ENCODE measurements around the gene CCDC57.

CCDC57 gene

GRCh38 chr17:82053556-82054263 is 158.9 kb downstream of the CCDC57 start:
- H3K27me3 ChIP-seq (replicated peaks in 2 of 5; ENCODE audit: control insufficient read depth in 4 of 5, insufficient read depth in 5 of 5, low read length in 4 of 5): no peaks in the 10 kb centered on the region
- WGBS (ENCODE audit: insufficient coverage): 99% methylated on average over 24 of the region's 28 CpGs
- no peak overlapping the region for H3K27ac ChIP-seq (ENCODE audit: insufficient read depth in 1 of 2, low read depth in 1 of 2, low read length in 2 of 2, poor library complexity in 1 of 2, severe bottlenecking in 2 of 2)
- no peak for DNase-seq
- ChIA-PET POLR2A (no interaction called here), CTCF (interaction anchor here (1.0 to 1.1 kb wide), 2 partner anchors 16 to 24 kb away, joined by 3 read pairs; no protein-coding TSS in a partner anchor)
- H3K4me3 ChIP-seq (ENCODE audit: control insufficient read depth in 1 of 7, extremely low read depth in 1 of 7, insufficient read depth in 4 of 7, low read depth in 2 of 7, low read length in 6 of 7): no peak overlapping the region
- peaks cover 4 to 72% (median 38%) of the 10 kb centered on the region in 4 experiments for H3K36me3 ChIP-seq (ENCODE audit: control insufficient read depth in 4 of 4, insufficient read depth in 4 of 4, low read length in 3 of 4)
- peaks cover 0 to 25% (median 21%) of the 10 kb centered on the region in 4 experiments for H3K4me1 ChIP-seq (ENCODE audit: control extremely low read depth in 1 of 4, control insufficient read depth in 4 of 4, insufficient read depth in 4 of 4, low read length in 3 of 4)
- no peaks in the 10 kb centered on the region for H3K9me3 ChIP-seq (ENCODE audit: control extremely low read depth in 1 of 5, control insufficient read depth in 4 of 5, insufficient read depth in 2 of 5, low read depth in 1 of 5, low read length in 4 of 5)

- Histone ChIP-seq H3K27ac (ENCODE audit: insufficient read depth in 1 of 2, low read depth in 1 of 2, low read length in 2 of 2, poor library complexity in 1 of 2, severe bottlenecking in 2 of 2) (no peak overlapping the region), H3K27me3 (replicated peaks in 2 of 5; ENCODE audit: control insufficient read depth in 4 of 5, insufficient read depth in 5 of 5, low read length in 4 of 5) (no peaks in the 10 kb centered on the region), H3K4me1 (ENCODE audit: control extremely low read depth in 1 of 4, control insufficient read depth in 4 of 4, insufficient read depth in 4 of 4, low read length in 3 of 4) (peaks cover 0 to 25% (median 21%) of the 10 kb centered on the region in 4 experiments), H3K36me3 (ENCODE audit: control insufficient read depth in 4 of 4, insufficient read depth in 4 of 4, low read length in 3 of 4) (peaks cover 4 to 69% (median 39%) of the 10 kb centered on the region in 4 experiments), H3K4me3 (ENCODE audit: control insufficient read depth in 1 of 7, extremely low read depth in 1 of 7, insufficient read depth in 4 of 7, low read depth in 2 of 7, low read length in 6 of 7) (peak overlapping the region in 3 of 7 experiments; percentile 81 to 95 (median 86)), H3K9me3 (ENCODE audit: control extremely low read depth in 1 of 5, control insufficient read depth in 4 of 5, insufficient read depth in 2 of 5, low read depth in 1 of 5, low read length in 4 of 5) (no peaks in the 10 kb centered on the region)
- POLR2A ChIA-PET: no interaction called here
- CTCF ChIA-PET: interaction anchor here (1.0 kb wide), 1 partner anchor 15 kb away, joined by 3 read pairs; no protein-coding TSS in a partner anchor
- no peak for DNase-seq
- 97% methylated on average over 19 of the region's 19 CpGs for WGBS (ENCODE audit: insufficient coverage)
Measured at GRCh38 chr17:82053130-82053529, 159.5 kb downstream of the CCDC57 start.

GRCh38 chr17:82052638-82053059 is 160.0 kb downstream of the CCDC57 start:
- ChIA-PET POLR2A (interaction anchor here (0.7 kb wide), 1 partner anchor 8 kb away, joined by 3 read pairs; no protein-coding TSS in a partner anchor), CTCF (interaction anchor here (1.0 kb wide), 1 partner anchor 15 kb away, joined by 3 read pairs; no protein-coding TSS in a partner anchor)
- DNase-seq: no peak
- Histone ChIP-seq H3K27ac (ENCODE audit: insufficient read depth in 1 of 2, low read depth in 1 of 2, low read length in 2 of 2, poor library complexity in 1 of 2, severe bottlenecking in 2 of 2) (peak overlapping the region; percentile 25 to 66), H3K4me1 (ENCODE audit: control extremely low read depth in 1 of 4, control insufficient read depth in 4 of 4, insufficient read depth in 4 of 4, low read length in 3 of 4) (peaks cover 0 to 25% (median 21%) of the 10 kb centered on the region in 4 experiments), H3K27me3 (replicated peaks in 2 of 5; ENCODE audit: control insufficient read depth in 4 of 5, insufficient read depth in 5 of 5, low read length in 4 of 5) (no peaks in the 10 kb centered on the region), H3K36me3 (ENCODE audit: control insufficient read depth in 4 of 4, insufficient read depth in 4 of 4, low read length in 3 of 4) (peaks cover 4 to 69% (median 37%) of the 10 kb centered on the region in 4 experiments), H3K4me3 (ENCODE audit: control insufficient read depth in 1 of 7, extremely low read depth in 1 of 7, insufficient read depth in 4 of 7, low read depth in 2 of 7, low read length in 6 of 7) (peak overlapping the region; percentile 62 to 95 (median 81)), H3K9me3 (ENCODE audit: control extremely low read depth in 1 of 5, control insufficient read depth in 4 of 5, insufficient read depth in 2 of 5, low read depth in 1 of 5, low read length in 4 of 5) (no peaks in the 10 kb centered on the region)
- WGBS (ENCODE audit: insufficient coverage): 44% methylated on average over 19 of the region's 19 CpGs

- Histone ChIP-seq H3K9me3 (ENCODE audit: control extremely low read depth in 1 of 5, control insufficient read depth in 4 of 5, insufficient read depth in 2 of 5, low read depth in 1 of 5, low read length in 4 of 5) (no peaks in the 10 kb centered on the region), H3K4me3 (ENCODE audit: control insufficient read depth in 1 of 7, extremely low read depth in 1 of 7, insufficient read depth in 4 of 7, low read depth in 2 of 7, low read length in 6 of 7) (peak within 1 kb of the TSS; percentile 62 to 95 (median 81)), H3K27ac (ENCODE audit: insufficient read depth in 1 of 2, low read depth in 1 of 2, low read length in 2 of 2, poor library complexity in 1 of 2, severe bottlenecking in 2 of 2) (peak within 1 kb of the TSS; percentile 25 to 66), H3K36me3 (ENCODE audit: control insufficient read depth in 4 of 4, insufficient read depth in 4 of 4, low read length in 3 of 4) (peaks cover 4 to 68% (median 38%) of the 10 kb centered on the region in 4 experiments), H3K4me1 (ENCODE audit: control extremely low read depth in 1 of 4, control insufficient read depth in 4 of 4, insufficient read depth in 4 of 4, low read length in 3 of 4) (peaks cover 0 to 25% (median 21%) of the 10 kb centered on the region in 4 experiments), H3K27me3 (replicated peaks in 2 of 5; ENCODE audit: control insufficient read depth in 4 of 5, insufficient read depth in 5 of 5, low read length in 4 of 5) (no peaks in the 10 kb centered on the region)
- ChIA-PET POLR2A (interaction anchor here (0.7 kb wide), 1 partner anchor 9 kb away, joined by 3 read pairs; no protein-coding TSS in a partner anchor), CTCF (interaction anchor here (1.0 kb wide), 1 partner anchor 14 kb away, joined by 3 read pairs; no protein-coding TSS in a partner anchor)
- DNase-seq: peak; percentile 25 to 54 (median 37)
- WGBS (ENCODE audit: insufficient coverage): under 1% methylated on average over 77 of the region's 94 CpGs
Measured at GRCh38 chr17:82051776-82052637, 160.6 kb downstream of the CCDC57 start, which contains the start of the genes GPS1 and RFNG. GPS1 (plus strand) TSS chr17:82051898; CDS start chr17:82051932, 34 bp downstream. RFNG (minus strand) TSS chr17:82051811; CDS start chr17:82051766, 45 bp downstream.

Data from common myeloid progenitor, CD34-positive (primary cell).